ENCODE data around the gene NME1. TPM values are rescaled to one million over a fixed set of nuclear protein-coding genes. Genes with fewer than 3 reads are reported as not detected.

The NME1 gene
- total and polyA plus RNA-seq, 10 of the 15 experiments (the other 5 are each of a cell fraction or from before 2014, with no cell fraction given) = 273 to 1,362 (median 455) TPM

GRCh38 chr17:51121620-51122472 lies 31.5 kb upstream of the NME1 start (continued):
- TF ChIP-seq MYC (IDR thresholded peaks at IDR 0.05; ENCODE audit: insufficient read depth, insufficient read length, insufficient replicate concordance, low read length, severe bottlenecking) (no peak), ASH2L (IDR thresholded peaks at IDR 0.05; ENCODE audit: borderline replicate concordance, low read depth) (no peak), ATF2 (IDR thresholded peaks at IDR 0.05; ENCODE audit: low read length) (peak; percentile 76; the same call in 1 of the 2 replicates), SIN3A (IDR thresholded peaks at IDR 0.05; ENCODE audit: low read depth, low read length) (peak; percentile 52; the same call in 1 of the 2 replicates), SREBF1 (IDR thresholded peaks at IDR 0.05; ENCODE audit: low read length) (no peak), EED (IDR thresholded peaks at IDR 0.05; ENCODE audit: low read depth) (peak; percentile 89), DPF2 (IDR thresholded peaks at IDR 0.05) (peak; percentile 66), ZNF687 (IDR thresholded peaks at IDR 0.05) (peak; percentile 34; the same call in 1 of the 2 replicates)

All from GM12878 (cell line).